T-cell (primary cell): ENCODE results near the gene BPGM. TPM values are rescaled to one million over a fixed set of nuclear protein-coding genes. Genes with fewer than 3 reads are reported as not detected.

ENCODE experiments used
- ATAC-seq, 4 experiments: fragments of 200-7000 bp in 3 of 4; fragments of 150-1000 bp in 1 of 4; cut with Tn5 transposase; replicated peaks in 1 of 4; 1 replicate in 3 of 4; 2 replicates in 1 of 4; pipeline ENCODE4 v1.10.0; 2021; ENCODE audit warnings: moderate library complexity in 3 of 4, mild to moderate bottlenecking in 2 of 4, moderate number of reproducible peaks in 1 of 4
- CTCF ChIA-PET, 2 donors: fragments of 300-600 bp; sonication (Branson Sonifier 250); formaldehyde crosslinking; loops; one replicate each; lab custom pipeline; 2022; ENCODE audit warnings: antibody characterized with exemption in 2 of 2; lab: Charles Lee
- POLR2A ChIA-PET, 2 donors: fragments of 300-600 bp; sonication (Branson Sonifier 250); formaldehyde crosslinking; loops; one replicate each; lab custom pipeline; 2022; ENCODE audit warnings: antibody characterized with exemption in 2 of 2; lab: Charles Lee
- DNase-seq, 35 experiments: peaks; one replicate each; pipeline versions ENCODE4 v3.0.0 to v3.0.0-alpha.2; 2013 to 2023
- H3K27ac ChIP-seq: one replicate; pipeline ENCODE4 v1.5.1; 2013; ENCODE audit warnings: low read length
- H3K27me3 ChIP-seq, 2 experiments: replicated peaks in 1 of 2; 1 replicate in 1 of 2; 2 replicates in 1 of 2; pipeline versions ENCODE4 v1.6.1 to v1.7.0; 2013; ENCODE audit warnings: low read length in 1 of 2, mixed read lengths in 1 of 2; ENCODE audit not compliant: control insufficient read depth in 2 of 2, insufficient read depth in 2 of 2; ENCODE audit errors: extremely low read depth in 1 of 2
- H3K36me3 ChIP-seq, 2 donors: 1 replicate in 1 of 2; 2 replicates in 1 of 2; pipeline versions ENCODE4 v1.6.1 to v1.7.0; 2013; ENCODE audit warnings: low read length in 1 of 2; ENCODE audit not compliant: control insufficient read depth in 2 of 2, insufficient read depth in 1 of 2; ENCODE audit errors: extremely low read depth in 1 of 2
- H3K4me1 ChIP-seq, 2 experiments: 1 replicate in 1 of 2; 2 replicates in 1 of 2; pipeline versions ENCODE4 v1.6.1 to v1.7.0; 2013; ENCODE audit warnings: low read length in 2 of 2, mixed read lengths in 1 of 2; ENCODE audit not compliant: insufficient read depth in 2 of 2, control insufficient read depth in 1 of 2; ENCODE audit errors: extremely low read depth in 1 of 2
- H3K4me3 ChIP-seq, 2 donors: 1 replicate in 1 of 2; 2 replicates in 1 of 2; pipeline versions ENCODE4 v1.5.1 to v1.7.0; 2013; ENCODE audit warnings: mild to moderate bottlenecking in 2 of 2, low read length in 1 of 2, moderate library complexity in 1 of 2; ENCODE audit not compliant: control insufficient read depth in 1 of 2; ENCODE audit errors: extremely low read depth in 1 of 2
- H3K9me3 ChIP-seq: 2 replicates; pipeline ENCODE4 v1.7.0; 2013
- H3K27ac Mint-ChIP-seq, 2 donors: one replicate each; pipeline ENCODE4 v1.8.0; 2020 to 2021; ENCODE audit warnings: mild to moderate bottlenecking in 2 of 2, mixed read lengths in 2 of 2
- H3K27me3 Mint-ChIP-seq, 2 donors: one replicate each; pipeline ENCODE4 v1.8.0; 2021 to 2022; ENCODE audit warnings: mixed read lengths in 2 of 2
- H3K36me3 Mint-ChIP-seq: one replicate; pipeline ENCODE4 v1.8.0; 2021; ENCODE audit warnings: mixed read lengths
- H3K4me1 Mint-ChIP-seq, 3 donors: one replicate each; pipeline ENCODE4 v1.8.0; 2020 to 2022; ENCODE audit warnings: mixed read lengths in 3 of 3, mild to moderate bottlenecking in 1 of 3
- H3K4me3 Mint-ChIP-seq, 3 donors: one replicate each; pipeline ENCODE4 v1.8.0; 2020 to 2022; ENCODE audit warnings: mild to moderate bottlenecking in 3 of 3, mixed read lengths in 3 of 3, moderate library complexity in 3 of 3
- H3K9me3 Mint-ChIP-seq, 3 donors: one replicate each; pipeline ENCODE4 v1.8.0; 2020 to 2022; ENCODE audit warnings: mixed read lengths in 3 of 3
- WGBS: methylation state at CpG from one replicate; pipeline ENCODE4 v1.1.5; 2013; ENCODE audit warnings: missing lambda C conversion rate; ENCODE audit not compliant: insufficient coverage; 5-methylcytosine and 5-hydroxymethylcytosine counted together
- total RNA-seq, 35 experiments: library from RNA in 6 of 35; stranded (reverse) in 6 of 35; fragments of 120-200 nt in 1 of 35; gene quantifications; one replicate each; pipeline versions ENCODE4 v1.2.1 to v1.2.4 and lab custom pipeline; 2013 to 2026

Gene BPGM
- total RNA-seq, 5 donors from 2014 or later (not counting 1 experiment from before 2014, with no cell fraction given) = 16.4 to 20.3 (median 18.3) TPM

- H3K4me3 Mint-ChIP-seq = no peak overlapping the region
- WGBS = 88% methylated on average over 1 of the region's 2 CpGs
- H3K27ac Mint-ChIP-seq = no peak overlapping the region
- CTCF ChIA-PET = interaction anchor here (1.1 to 1.3 kb wide), 3 partner anchors 11 to 14 kb away, joined by 3 to 6 read pairs (median 4); no protein-coding TSS in a partner anchor
- H3K4me1 Mint-ChIP-seq = no peaks in the 10 kb centered on the region
- ATAC-seq = no peak
- DNase-seq = no peak
- no peaks in the 10 kb centered on the region for H3K4me1 ChIP-seq
- H3K27me3 Mint-ChIP-seq = peaks cover 41 to 42% of the 10 kb centered on the region in 2 donors
- no peak overlapping the region for H3K4me3 ChIP-seq
- no peaks in the 10 kb centered on the region for H3K36me3 ChIP-seq
- no peaks in the 10 kb centered on the region for H3K36me3 Mint-ChIP-seq
- no peaks in the 10 kb centered on the region for H3K9me3 ChIP-seq
- peaks cover 0 to 2% of the 10 kb centered on the region in 2 experiments for H3K27me3 ChIP-seq
- no peak overlapping the region for H3K27ac ChIP-seq
- POLR2A ChIA-PET = no interaction called here
- H3K9me3 Mint-ChIP-seq = no peaks in the 10 kb centered on the region
Measured at GRCh38 chr7:134619627-134620331, 26.9 kb upstream of the BPGM start.

GRCh38 chr7:134622303-134622995, 24.2 kb upstream of the BPGM start:
- DNase-seq (no peak), ATAC-seq (no peak)
- WGBS = 63% methylated on average over 2 of the region's 7 CpGs
- Histone ChIP-seq H3K27ac (no peak overlapping the region), H3K36me3 (no peaks in the 10 kb centered on the region), H3K4me1 (no peaks in the 10 kb centered on the region), H3K9me3 (no peaks in the 10 kb centered on the region), H3K4me3 (no peak overlapping the region), H3K27me3 (peaks cover 0 to 2% of the 10 kb centered on the region in 2 experiments)
- ChIA-PET POLR2A (no interaction called here), CTCF (interaction anchor here in 1 of 2 donors (1.4 kb wide), 1 partner anchor 14 kb away, joined by 4 read pairs; no protein-coding TSS in a partner anchor)
- no peak overlapping the region for H3K4me3 Mint-ChIP-seq
- no peaks in the 10 kb centered on the region for H3K4me1 Mint-ChIP-seq
- no peaks in the 10 kb centered on the region for H3K9me3 Mint-ChIP-seq
- H3K27me3 Mint-ChIP-seq = peaks cover 37 to 41% of the 10 kb centered on the region in 2 donors
- no peaks in the 10 kb centered on the region for H3K36me3 Mint-ChIP-seq
- H3K27ac Mint-ChIP-seq = no peak overlapping the region

- no peaks in the 10 kb centered on the region for H3K9me3 Mint-ChIP-seq
- Histone ChIP-seq H3K36me3 (no peaks in the 10 kb centered on the region), H3K27me3 (peaks cover 0 to 2% of the 10 kb centered on the region in 2 experiments), H3K9me3 (no peaks in the 10 kb centered on the region), H3K27ac (no peak overlapping the region), H3K4me3 (no peak overlapping the region), H3K4me1 (no peaks in the 10 kb centered on the region)
- peaks cover 34 to 41% of the 10 kb centered on the region in 2 donors for H3K27me3 Mint-ChIP-seq
- no peak for ATAC-seq
- POLR2A ChIA-PET = no interaction called here
- H3K27ac Mint-ChIP-seq = no peak overlapping the region
- H3K4me3 Mint-ChIP-seq = no peak overlapping the region
- no peaks in the 10 kb centered on the region for H3K4me1 Mint-ChIP-seq
- DNase-seq = no peak
- CTCF ChIA-PET = interaction anchor here in 1 of 2 donors (1.4 kb wide), 1 partner anchor 15 kb away, joined by 4 read pairs; no protein-coding TSS in a partner anchor
- no peaks in the 10 kb centered on the region for H3K36me3 Mint-ChIP-seq
- WGBS = no CpG with 5 or more reads among the region's 2 CpGs
Measured at GRCh38 chr7:134623193-134623592, 23.5 kb upstream of the BPGM start.

GRCh38 chr7:134625550-134625949, 21.1 kb upstream of the BPGM start:
- H3K36me3 ChIP-seq = no peaks in the 10 kb centered on the region

GRCh38 chr7:134627109-134627774, 19.4 kb upstream of the BPGM start:
- ATAC-seq (no peak), DNase-seq (no peak)
- no peaks in the 10 kb centered on the region for H3K4me1 Mint-ChIP-seq
- ChIA-PET POLR2A (no interaction called here), CTCF (interaction anchor here in 1 of 2 donors (3.1 kb wide), 1 partner anchor 8 kb away, joined by 9 read pairs; no protein-coding TSS in a partner anchor)
- no peak overlapping the region for H3K4me3 Mint-ChIP-seq
- no peaks in the 10 kb centered on the region for H3K9me3 Mint-ChIP-seq
- Histone ChIP-seq H3K4me3 (no peak overlapping the region), H3K4me1 (no peaks in the 10 kb centered on the region), H3K36me3 (no peaks in the 10 kb centered on the region), H3K27me3 (peaks cover 2 to 5% of the 10 kb centered on the region in 2 experiments), H3K27ac (no peak overlapping the region), H3K9me3 (no peaks in the 10 kb centered on the region)
- H3K27me3 Mint-ChIP-seq = peaks cover 33 to 43% of the 10 kb centered on the region in 2 donors
- H3K36me3 Mint-ChIP-seq = no peaks in the 10 kb centered on the region
- no peak overlapping the region for H3K27ac Mint-ChIP-seq
- WGBS = 100% methylated on average over 1 of the region's 2 CpGs

More at GRCh38 chr7:134625550-134625949, 21.1 kb upstream of the BPGM start:
- no peak overlapping the region for H3K4me3 ChIP-seq
- no peaks in the 10 kb centered on the region for H3K9me3 ChIP-seq
- CTCF ChIA-PET = interaction anchor here (0.6 to 3.1 kb wide), 2 partner anchors 10 to 1982 kb away, joined by 3 to 9 read pairs; no protein-coding TSS in a partner anchor
- peaks cover 40 to 47% of the 10 kb centered on the region in 2 donors for H3K27me3 Mint-ChIP-seq
- H3K27ac Mint-ChIP-seq = no peak overlapping the region
- H3K4me1 ChIP-seq = no peaks in the 10 kb centered on the region
- H3K9me3 Mint-ChIP-seq = no peaks in the 10 kb centered on the region
- H3K36me3 Mint-ChIP-seq = no peaks in the 10 kb centered on the region
- H3K4me3 Mint-ChIP-seq = no peak overlapping the region
- POLR2A ChIA-PET = no interaction called here
- H3K4me1 Mint-ChIP-seq = no peaks in the 10 kb centered on the region
- ATAC-seq (no peak), DNase-seq (no peak)
- H3K27me3 ChIP-seq = peaks cover 2 to 5% of the 10 kb centered on the region in 2 experiments
- H3K27ac ChIP-seq = no peak overlapping the region
- no CpG with 5 or more reads among the region's 3 CpGs for WGBS

GRCh38 chr7:134627775-134628153, 18.9 kb upstream of the BPGM start:
- Histone ChIP-seq H3K4me3 (no peak overlapping the region), H3K9me3 (no peaks in the 10 kb centered on the region), H3K36me3 (no peaks in the 10 kb centered on the region), H3K27ac (no peak overlapping the region), H3K27me3 (peaks cover 2 to 5% of the 10 kb centered on the region in 2 experiments), H3K4me1 (no peaks in the 10 kb centered on the region)
- H3K4me3 Mint-ChIP-seq = no peak overlapping the region
- H3K27me3 Mint-ChIP-seq = peaks cover 28 to 38% of the 10 kb centered on the region in 2 donors
- ATAC-seq = no peak
- ChIA-PET POLR2A (no interaction called here), CTCF (interaction anchor here in 1 of 2 donors (0.6 kb wide), 1 partner anchor 979 kb away, joined by 3 read pairs; no protein-coding TSS in a partner anchor)
- no CpG with 5 or more reads among the region's 1 CpG for WGBS
- no peak for DNase-seq
- H3K4me1 Mint-ChIP-seq = no peaks in the 10 kb centered on the region
- H3K27ac Mint-ChIP-seq = no peak overlapping the region
- H3K9me3 Mint-ChIP-seq = no peaks in the 10 kb centered on the region
- no peaks in the 10 kb centered on the region for H3K36me3 Mint-ChIP-seq
